ENCODE measurements around the gene MAP4K3. TPM values are rescaled to one million over a fixed set of nuclear protein-coding genes. Genes with fewer than 3 reads are reported as not detected.

Gene MAP4K3
- total and polyA plus RNA-seq, 2 of the 8 experiments (the other 6 are each of a cell fraction or from before 2014, with no cell fraction given): 11.4 to 63.0 TPM

GRCh38 chr2:39407516-39408296, 29.4 kb downstream of the MAP4K3 start:
- Histone ChIP-seq H3K79me1 (ENCODE audit: low read depth, low read length) (peaks cover 2% of the 10 kb centered on the region; the same call in 1 of the 2 replicates), H3K23ac (ENCODE audit: insufficient read length) (no peak overlapping the region), H2AK5ac (ENCODE audit: low read depth, low read length) (no peak overlapping the region), H2BK20ac (ENCODE audit: low read length) (no peak overlapping the region), H3K36me3 (ENCODE audit: control insufficient read depth in 2 of 4, insufficient read depth in 4 of 4, low read length in 3 of 4) (no peaks in the 10 kb centered on the region), H4K20me1 (replicated peaks in 1 of 2; ENCODE audit: control insufficient read depth in 1 of 2, insufficient read depth in 2 of 2, low read length in 2 of 2) (peaks cover 0 to 5% of the 10 kb centered on the region in 2 experiments), H3K23me2 (ENCODE audit: low read depth, low read length) (no peaks in the 10 kb centered on the region), H2BK5ac (ENCODE audit: low read depth, low read length) (peak overlapping the region; percentile 28; the same call in 1 of the 2 replicates), H3K27ac (ENCODE audit: low read depth, low read length) (no peak overlapping the region), H3K14ac (ENCODE audit: insufficient read length) (no peak overlapping the region), H3K18ac (ENCODE audit: extremely low read depth, low read length) (no peak overlapping the region; the same call in 1 of the 2 replicates), H3K9ac (replicated peaks in 1 of 4; ENCODE audit: extremely low read depth in 1 of 4, low read depth in 3 of 4, low read length in 3 of 4) (no peak overlapping the region), H3K56ac (replicated peaks; ENCODE audit: insufficient read length, low read depth, low read length) (no peak overlapping the region), H3K4me1 (replicated peaks in 1 of 4; ENCODE audit: control insufficient read depth in 3 of 4, insufficient read depth in 4 of 4, low read length in 3 of 4) (peaks cover 0 to 23% (median 7%) of the 10 kb centered on the region in 4 experiments; a peak in 5 of 7 replicates), H4K8ac (ENCODE audit: extremely low read depth, insufficient read depth, low read length) (no peak overlapping the region), H2BK120ac (replicated peaks; ENCODE audit: low read depth, low read length) (no peak overlapping the region), H3K79me2 (ENCODE audit: control insufficient read depth in 1 of 2, insufficient read depth in 2 of 2, low read length in 2 of 2) (peaks cover 7 to 99% of the 10 kb centered on the region in 2 experiments), H4K91ac (replicated peaks; ENCODE audit: insufficient read length, low read length) (peak overlapping the region; percentile 22), H4K5ac (ENCODE audit: insufficient read length, low read depth, low read length) (no peak overlapping the region), H3K4me3 (ENCODE audit: extremely low read depth in 1 of 4, insufficient read depth in 2 of 4, low read depth in 3 of 4, low read length in 4 of 4) (no peak overlapping the region), H2BK15ac (ENCODE audit: low read length) (no peak overlapping the region), H2AFZ (ENCODE audit: low read length) (no peak overlapping the region), H3K9me3 (ENCODE audit: insufficient read depth in 2 of 2, low read depth in 1 of 2, low read length in 1 of 2) (no peaks in the 10 kb centered on the region), H2BK12ac (ENCODE audit: low read depth, low read length) (peak overlapping the region; percentile 86; the same call in 1 of the 2 replicates), H3K4me2 (ENCODE audit: insufficient read depth in 1 of 2, low read depth in 2 of 2, low read length in 2 of 2) (peak overlapping the region in 1 of 2 experiments; percentile 48; a peak in 2 of 4 replicates), H3K27me3 (replicated peaks in 1 of 4; ENCODE audit: control insufficient read depth in 3 of 4, extremely low read depth in 1 of 4, insufficient read depth in 3 of 4, low read length in 3 of 4) (no peaks in the 10 kb centered on the region), H3K4ac (replicated peaks; ENCODE audit: insufficient read length, low read depth, low read length) (no peak overlapping the region)
- CTCF ChIA-PET (ENCODE audit: partially characterized antibody): interaction anchor here (0.6 kb wide), 1 partner anchor 41 kb away, joined by 3 read pairs; no protein-coding TSS in a partner anchor
- FAIRE-seq (no peak), DNase-seq (ENCODE audit: low read depth in 1 of 2, low spot score in 2 of 2) (no peak)
- POLR2A ChIA-PET (ENCODE audit: partially characterized antibody): interaction anchor here (0.7 to 1.1 kb wide), 2 partner anchors 24 to 28 kb away, joined by 3 to 7 read pairs; no protein-coding TSS in a partner anchor
- WGBS, 2 experiments (ENCODE audit: extremely low coverage in 1 of 2, insufficient coverage in 1 of 2, insufficient read length in 1 of 2, insufficient replicate concordance in 2 of 2, low coverage in 1 of 2, low lambda C conversion rate in 2 of 2, missing lambda C conversion rate in 1 of 2): 86% methylated on average over 3 of the region's 3 CpGs; no CpG with 5 or more reads in 1 of the 2 experiments
- peak in 1 of 2 experiments; percentile 74; a peak in 1 of 4 replicates for TF ChIP-seq HDAC2 (IDR thresholded peaks at IDR 0.05; ENCODE audit: borderline replicate concordance in 1 of 2, low read depth in 2 of 2, low read length in 2 of 2)
